Astrocyte (in vitro differentiated cells and primary cell): ENCODE results near the gene CARD9.

Experiments
- EZH2 ChIP-seq: IDR thresholded peaks from 2 replicates; pipeline ENCODE4 v1.6.1; 2012; ENCODE audit warnings: mild to moderate bottlenecking, low read length, inconsistent platforms; ENCODE audit not compliant: insufficient read depth
- TF ChIP-seq, protein P1 (sequence below): IDR thresholded peaks from 2 replicates; pipeline ENCODE4 v1.5.1; 2011; ENCODE audit warnings: low read depth, mild to moderate bottlenecking, inconsistent platforms, low read length, moderate library complexity; ENCODE audit not compliant: insufficient read depth

DNA sequence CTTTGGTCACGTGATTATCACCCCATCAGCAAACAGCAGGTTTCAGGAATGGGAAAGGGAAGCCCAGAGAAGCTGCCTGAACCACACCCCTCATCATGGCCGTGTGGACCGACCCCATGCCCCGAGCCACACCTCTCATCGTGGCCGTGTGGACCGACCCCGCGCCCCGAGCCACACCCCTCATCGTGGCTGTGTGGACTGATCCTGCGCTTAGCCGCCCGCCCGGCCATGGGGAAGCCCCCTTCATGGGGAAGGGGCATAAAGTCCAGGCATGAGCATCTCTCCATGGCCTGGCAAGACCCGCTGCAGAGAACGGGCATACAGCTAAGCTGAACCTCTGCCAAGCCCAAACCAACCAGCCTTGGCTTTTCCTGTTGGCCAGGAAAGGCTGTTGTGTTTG, 20.1 kb upstream of the CARD9 start:
- TF ChIP-seq, protein P1, sequence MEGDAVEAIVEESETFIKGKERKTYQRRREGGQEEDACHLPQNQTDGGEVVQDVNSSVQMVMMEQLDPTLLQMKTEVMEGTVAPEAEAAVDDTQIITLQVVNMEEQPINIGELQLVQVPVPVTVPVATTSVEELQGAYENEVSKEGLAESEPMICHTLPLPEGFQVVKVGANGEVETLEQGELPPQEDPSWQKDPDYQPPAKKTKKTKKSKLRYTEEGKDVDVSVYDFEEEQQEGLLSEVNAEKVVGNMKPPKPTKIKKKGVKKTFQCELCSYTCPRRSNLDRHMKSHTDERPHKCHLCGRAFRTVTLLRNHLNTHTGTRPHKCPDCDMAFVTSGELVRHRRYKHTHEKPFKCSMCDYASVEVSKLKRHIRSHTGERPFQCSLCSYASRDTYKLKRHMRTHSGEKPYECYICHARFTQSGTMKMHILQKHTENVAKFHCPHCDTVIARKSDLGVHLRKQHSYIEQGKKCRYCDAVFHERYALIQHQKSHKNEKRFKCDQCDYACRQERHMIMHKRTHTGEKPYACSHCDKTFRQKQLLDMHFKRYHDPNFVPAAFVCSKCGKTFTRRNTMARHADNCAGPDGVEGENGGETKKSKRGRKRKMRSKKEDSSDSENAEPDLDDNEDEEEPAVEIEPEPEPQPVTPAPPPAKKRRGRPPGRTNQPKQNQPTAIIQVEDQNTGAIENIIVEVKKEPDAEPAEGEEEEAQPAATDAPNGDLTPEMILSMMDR: no peak
- no peak for TF ChIP-seq EZH2
